Tibial nerve (tissue), 4 donors: ENCODE results near the gene RNF149. TPM values are rescaled to one million over a fixed set of nuclear protein-coding genes. Genes with fewer than 3 reads are reported as not detected.

ENCODE experiments used
- DNase-seq, 2 donors: peaks; one replicate each; pipeline ENCODE4 v3.0.0-alpha.2; 2019; ENCODE audit warnings: low spot score in 2 of 2
- H3K27ac ChIP-seq, 4 donors: fragments of 200-600 bp; sonication (generic) in 3 of 4; one replicate each; pipeline ENCODE4 v1.5.1; 2017 to 2019; ENCODE audit warnings: mild to moderate bottlenecking in 1 of 4
- H3K27me3 ChIP-seq, 2 donors: fragments of 200-600 bp; sonication (generic) in 1 of 2; one replicate each; pipeline versions ENCODE4 v1.5.1 to v1.6.0; 2017 to 2019
- H3K36me3 ChIP-seq, 3 donors: fragments of 200-600 bp; sonication (generic); one replicate each; pipeline ENCODE4 v1.5.1; 2018 to 2019
- H3K4me1 ChIP-seq, 4 donors: fragments of 200-600 bp; sonication (generic) in 3 of 4; one replicate each; pipeline ENCODE4 v1.5.1; 2017 to 2019
- H3K4me3 ChIP-seq, 4 donors: fragments of 200-600 bp; sonication (generic) in 3 of 4; one replicate each; pipeline ENCODE4 v1.5.1; 2017 to 2019; ENCODE audit warnings: mild to moderate bottlenecking in 1 of 4, moderate library complexity in 1 of 4
- H3K9me3 ChIP-seq, 4 donors: fragments of 200-600 bp; sonication (generic) in 3 of 4; one replicate each; pipeline ENCODE4 v1.5.1; 2017 to 2019
- CTCF ChIP-seq, 5 experiments: fragments of 200-600 bp in 3 of 5; fragments of 450-650 bp in 2 of 5; sonication (generic) in 3 of 5; IDR thresholded peaks; one replicate each; pipeline ENCODE4 v1.5.1; 2016 to 2019; ENCODE audit warnings: antibody characterized with exemption in 5 of 5, mild to moderate bottlenecking in 3 of 5, moderate library complexity in 2 of 5
- EP300 ChIP-seq, 2 donors: sonication (generic); formaldehyde crosslinking; IDR thresholded peaks; one replicate each; pipeline ENCODE4 v1.6.1; 2017; ENCODE audit warnings: antibody characterized with exemption in 2 of 2, mild to moderate bottlenecking in 1 of 2
- POLR2A ChIP-seq, 2 donors: fragments of 450-650 bp; IDR thresholded peaks; one replicate each; pipeline ENCODE4 v1.6.1; 2017; ENCODE audit warnings: antibody characterized with exemption in 2 of 2, mild to moderate bottlenecking in 2 of 2, moderate library complexity in 2 of 2
- WGBS, 2 donors: methylation state at CpG; one replicate each; pipeline ENCODE4 v1.1.5; 2018; 5-methylcytosine and 5-hydroxymethylcytosine counted together
- total RNA-seq, 4 donors: library from RNA; depleted of rRNA; stranded (reverse); fragments of >200 nt; gene quantifications; one replicate each; pipeline ENCODE4 v1.1.0, GENCODE V29; 2016

Gene RNF149
- total RNA-seq, 4 donors from 2014 or later, result 61.0 to 108 (median 67.3) TPM

GRCh38 chr2:101293544-101293943 is 15.0 kb downstream of the RNF149 start:
- Histone ChIP-seq H3K4me3 (no peak overlapping the region), H3K4me1 (peaks cover 0 to 23% (median 0%) of the 10 kb centered on the region in 4 donors), H3K9me3 (no peaks in the 10 kb centered on the region), H3K27me3 (no peaks in the 10 kb centered on the region), H3K36me3 (peaks cover 0 to 46% (median 0%) of the 10 kb centered on the region in 3 donors), H3K27ac (no peak overlapping the region)
- no peak for DNase-seq
- WGBS, 2 donors, result 93 to 95% methylated on average over 2 of the region's 2 CpGs
- no peak for TF ChIP-seq POLR2A (IDR thresholded peaks at IDR 0.05)
- no peak for TF ChIP-seq CTCF (IDR thresholded peaks at IDR 0.05)
- no peak for TF ChIP-seq EP300 (IDR thresholded peaks at IDR 0.05)

- Histone ChIP-seq H3K36me3 (peaks cover 0 to 59% (median 0%) of the 10 kb centered on the region in 3 donors), H3K4me3 (no peak overlapping the region), H3K9me3 (no peaks in the 10 kb centered on the region), H3K4me1 (peaks cover 0 to 13% (median 0%) of the 10 kb centered on the region in 4 donors), H3K27ac (no peak overlapping the region), H3K27me3 (no peaks in the 10 kb centered on the region)
- no peak for TF ChIP-seq EP300 (IDR thresholded peaks at IDR 0.05)
- no peak for TF ChIP-seq POLR2A (IDR thresholded peaks at IDR 0.05)
- TF ChIP-seq CTCF (IDR thresholded peaks at IDR 0.05), result no peak
- WGBS, 2 donors, result 95% methylated on average over 3 of the region's 3 CpGs
- DNase-seq, result no peak
These were observed 16.5 kb downstream of the RNF149 start for GRCh38 chr2:101291973-101292372.

- Histone ChIP-seq H3K4me3 (no peak overlapping the region), H3K36me3 (peaks cover 0 to 72% (median 0%) of the 10 kb centered on the region in 3 donors), H3K4me1 (peaks cover 0 to under 1% (median 0%) of the 10 kb centered on the region in 4 donors), H3K27ac (no peak overlapping the region), H3K27me3 (no peaks in the 10 kb centered on the region), H3K9me3 (no peaks in the 10 kb centered on the region)
- DNase-seq, result no peak
- TF ChIP-seq EP300 (IDR thresholded peaks at IDR 0.05) (no peak), CTCF (IDR thresholded peaks at IDR 0.05) (no peak), POLR2A (IDR thresholded peaks at IDR 0.05) (no peak)
These were observed 17.8 kb downstream of the RNF149 start for GRCh38 chr2:101290711-101291110.

- H3K27ac ChIP-seq, result no peak overlapping the region
- H3K36me3 ChIP-seq, result peaks cover 3 to 81% (median 11%) of the 10 kb centered on the region in 3 donors
- TF ChIP-seq EP300 (IDR thresholded peaks at IDR 0.05) (no peak), POLR2A (IDR thresholded peaks at IDR 0.05) (no peak), CTCF (IDR thresholded peaks at IDR 0.05) (no peak)
- H3K27me3 ChIP-seq, result no peaks in the 10 kb centered on the region
- H3K4me1 ChIP-seq, result no peaks in the 10 kb centered on the region
- no peak overlapping the region for H3K4me3 ChIP-seq
- WGBS, 2 donors, result 91 to 97% methylated on average over 2 of the region's 2 CpGs
- no peak for DNase-seq
- no peaks in the 10 kb centered on the region for H3K9me3 ChIP-seq
These were observed 21.2 kb downstream of the RNF149 start for GRCh38 chr2:101287303-101287702.

- DNase-seq, result no peak
- Histone ChIP-seq H3K27me3 (no peaks in the 10 kb centered on the region), H3K4me1 (no peaks in the 10 kb centered on the region), H3K9me3 (no peaks in the 10 kb centered on the region), H3K4me3 (no peak overlapping the region), H3K36me3 (peaks cover 3 to 81% (median 11%) of the 10 kb centered on the region in 3 donors), H3K27ac (no peak overlapping the region)
- TF ChIP-seq CTCF (IDR thresholded peaks at IDR 0.05), result no peak
- no peak for TF ChIP-seq EP300 (IDR thresholded peaks at IDR 0.05)
- TF ChIP-seq POLR2A (IDR thresholded peaks at IDR 0.05), result no peak
- WGBS, 2 donors, result 92 to 94% methylated on average over 6 of the region's 6 CpGs
These were observed 21.8 kb downstream of the RNF149 start for GRCh38 chr2:101286684-101287083.
